ENCODE data around the gene PTGFRN. TPM values are rescaled to one million over a fixed set of nuclear protein-coding genes. Genes with fewer than 3 reads are reported as not detected.

Gene PTGFRN
- total and polyA plus RNA-seq, 2 experiments from 2014 or later: 16.6 to 31.0 TPM

GRCh38 chr1:116900471-116901365 lies 9.0 kb upstream of the PTGFRN start:
- no peak for DNase-seq (ENCODE audit: low spot score)
- Histone ChIP-seq H2AFZ (no peak overlapping the region), H3K27me3 (no peaks in the 10 kb centered on the region), H4K20me1 (ENCODE audit: insufficient read depth, poor library complexity, severe bottlenecking) (no peaks in the 10 kb centered on the region), H3K4me2 (no peak overlapping the region), H3K4me1 (ENCODE audit: insufficient read depth) (peaks cover 9% of the 10 kb centered on the region), H3K9me2 (replicated peaks; ENCODE audit: insufficient read depth) (no peaks in the 10 kb centered on the region), H3K4me3 (no peak overlapping the region), H3K79me2 (no peaks in the 10 kb centered on the region), H3K9me3 (ENCODE audit: low read depth) (no peaks in the 10 kb centered on the region), H3K27ac (no peak overlapping the region), H3K36me3 (replicated peaks; ENCODE audit: insufficient read depth, low read depth) (no peaks in the 10 kb centered on the region)
- 80% methylated on average over 9 of the region's 9 CpGs for WGBS (ENCODE audit: low lambda C conversion rate, missing lambda C conversion rate)
- TF ChIP-seq EZH2 (IDR thresholded peaks at IDR 0.05; ENCODE audit: borderline replicate concordance): no peak
- no peak for TF ChIP-seq EZH2phosphoT487 (IDR thresholded peaks at IDR 0.05; ENCODE audit: low read depth, severe bottlenecking, unreplicated experiment)
- no peak for TF ChIP-seq CTCF (IDR thresholded peaks at IDR 0.05; ENCODE audit: poor library complexity)

GRCh38 chr1:116902027-116902426 lies 7.7 kb upstream of the PTGFRN start:
- Histone ChIP-seq H3K9me3 (ENCODE audit: low read depth) (no peaks in the 10 kb centered on the region), H3K27me3 (no peaks in the 10 kb centered on the region), H3K4me3 (no peak overlapping the region), H3K27ac (no peak overlapping the region), H3K9me2 (replicated peaks; ENCODE audit: insufficient read depth) (no peaks in the 10 kb centered on the region), H3K36me3 (replicated peaks; ENCODE audit: insufficient read depth, low read depth) (no peaks in the 10 kb centered on the region), H4K20me1 (ENCODE audit: insufficient read depth, poor library complexity, severe bottlenecking) (no peaks in the 10 kb centered on the region), H2AFZ (no peak overlapping the region), H3K4me1 (ENCODE audit: insufficient read depth) (peaks cover 9% of the 10 kb centered on the region), H3K4me2 (no peak overlapping the region), H3K79me2 (no peaks in the 10 kb centered on the region)
- WGBS (ENCODE audit: low lambda C conversion rate, missing lambda C conversion rate): 70% methylated on average over 5 of the region's 5 CpGs
- TF ChIP-seq CTCF (IDR thresholded peaks at IDR 0.05; ENCODE audit: poor library complexity): no peak
- DNase-seq (ENCODE audit: low spot score): no peak

GRCh38 chr1:116902723-116903383 lies 6.9 kb upstream of the PTGFRN start:
- WGBS (ENCODE audit: low lambda C conversion rate, missing lambda C conversion rate): 89% methylated on average over 3 of the region's 3 CpGs
- no peaks in the 10 kb centered on the region for H3K36me3 ChIP-seq (replicated peaks; ENCODE audit: insufficient read depth, low read depth)
- no peak overlapping the region for H3K27ac ChIP-seq
- H3K9me2 ChIP-seq (replicated peaks; ENCODE audit: insufficient read depth): no peaks in the 10 kb centered on the region
- no peaks in the 10 kb centered on the region for H3K9me3 ChIP-seq (ENCODE audit: low read depth)
- H3K4me2 ChIP-seq: no peak overlapping the region
- H3K4me3 ChIP-seq: no peak overlapping the region
- no peak for TF ChIP-seq CTCF (IDR thresholded peaks at IDR 0.05; ENCODE audit: poor library complexity)
- no peak for TF ChIP-seq EZH2phosphoT487 (IDR thresholded peaks at IDR 0.05; ENCODE audit: low read depth, severe bottlenecking, unreplicated experiment)
- TF ChIP-seq EZH2 (IDR thresholded peaks at IDR 0.05; ENCODE audit: borderline replicate concordance): no peak
- no peak for DNase-seq (ENCODE audit: low spot score)
- no peaks in the 10 kb centered on the region for H3K79me2 ChIP-seq
- no peaks in the 10 kb centered on the region for H3K27me3 ChIP-seq
- peaks cover 9% of the 10 kb centered on the region for H3K4me1 ChIP-seq (ENCODE audit: insufficient read depth)
- H4K20me1 ChIP-seq (ENCODE audit: insufficient read depth, poor library complexity, severe bottlenecking): no peaks in the 10 kb centered on the region
- H2AFZ ChIP-seq: no peak overlapping the region

Data from hepatocyte (in vitro differentiated cells).